Neural cell (in vitro differentiated cells): ENCODE results near the gene DPP6.

ENCODE experiments used
- EP300 ChIP-seq: fragments of 450-650 bp; conservative IDR thresholded peaks from 2 replicates; pipeline ENCODE4 v1.6.1; 2014; ENCODE audit warnings: antibody characterized with exemption, mild to moderate bottlenecking, moderate library complexity; ENCODE audit not compliant: poor library complexity, severe bottlenecking
- EZH2 ChIP-seq: fragments of 200-600, 300-800 bp; shearing (Covaris generic), sonication (generic); IDR thresholded peaks from 2 replicates; pipeline ENCODE4 v1.6.1; 2014; ENCODE audit warnings: antibody characterized with exemption, low read length, borderline replicate concordance, mild to moderate bottlenecking; ENCODE audit not compliant: insufficient read depth, poor library complexity, severe bottlenecking
- MXI1 ChIP-seq: fragments of 450-650 bp; conservative IDR thresholded peaks from 2 replicates; pipeline ENCODE4 v1.6.1; 2014; ENCODE audit warnings: antibody characterized with exemption, mild to moderate bottlenecking; ENCODE audit not compliant: poor library complexity, severe bottlenecking
- POLR2AphosphoS5 ChIP-seq: IDR thresholded peaks from 2 replicates; pipeline ENCODE4 v1.6.1; 2012
- RAD21 ChIP-seq: fragments of 450-650 bp; conservative IDR thresholded peaks from 2 replicates; pipeline ENCODE4 v1.6.1; 2014; ENCODE audit warnings: antibody characterized with exemption, mild to moderate bottlenecking, moderate library complexity
- SMC3 ChIP-seq: fragments of 450-650 bp; conservative IDR thresholded peaks from 2 replicates; pipeline ENCODE4 v1.6.1; 2014; ENCODE audit warnings: antibody characterized with exemption, mild to moderate bottlenecking, moderate library complexity; ENCODE audit not compliant: poor library complexity
- TF ChIP-seq, protein P1 (sequence below): fragments of 450-650 bp; IDR thresholded peaks from 2 replicates; pipeline ENCODE4 v1.5.1; 2014; ENCODE audit warnings: antibody characterized with exemption, mild to moderate bottlenecking, moderate library complexity; ENCODE audit not compliant: poor library complexity, severe bottlenecking
- TF ChIP-seq, protein P2 (sequence below): IDR thresholded peaks from 2 replicates; pipeline ENCODE4 v1.6.1; 2012; ENCODE audit warnings: borderline replicate concordance

DNA sequence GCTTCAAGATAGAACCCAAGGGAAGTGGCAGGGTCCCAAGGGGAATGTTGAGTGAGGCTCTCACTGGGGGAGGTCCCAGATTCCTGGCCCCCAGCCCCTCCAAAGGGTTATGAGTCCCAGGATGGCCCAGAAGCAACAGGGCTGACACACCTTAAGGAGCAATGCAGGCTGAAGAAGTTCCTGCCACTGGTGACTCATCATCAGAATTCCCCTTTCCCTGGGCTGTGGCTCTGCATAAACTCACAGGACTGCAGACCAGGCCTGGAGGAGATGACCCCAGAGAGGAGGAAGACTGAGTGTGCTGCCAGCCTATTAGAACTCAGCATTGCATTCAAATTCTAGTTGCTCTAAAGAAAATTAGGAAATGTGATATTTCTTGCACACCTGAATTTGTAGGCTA, 126.7 kb downstream of the DPP6 start:
- TF ChIP-seq SMC3 = no peak
- TF ChIP-seq, protein P1, sequence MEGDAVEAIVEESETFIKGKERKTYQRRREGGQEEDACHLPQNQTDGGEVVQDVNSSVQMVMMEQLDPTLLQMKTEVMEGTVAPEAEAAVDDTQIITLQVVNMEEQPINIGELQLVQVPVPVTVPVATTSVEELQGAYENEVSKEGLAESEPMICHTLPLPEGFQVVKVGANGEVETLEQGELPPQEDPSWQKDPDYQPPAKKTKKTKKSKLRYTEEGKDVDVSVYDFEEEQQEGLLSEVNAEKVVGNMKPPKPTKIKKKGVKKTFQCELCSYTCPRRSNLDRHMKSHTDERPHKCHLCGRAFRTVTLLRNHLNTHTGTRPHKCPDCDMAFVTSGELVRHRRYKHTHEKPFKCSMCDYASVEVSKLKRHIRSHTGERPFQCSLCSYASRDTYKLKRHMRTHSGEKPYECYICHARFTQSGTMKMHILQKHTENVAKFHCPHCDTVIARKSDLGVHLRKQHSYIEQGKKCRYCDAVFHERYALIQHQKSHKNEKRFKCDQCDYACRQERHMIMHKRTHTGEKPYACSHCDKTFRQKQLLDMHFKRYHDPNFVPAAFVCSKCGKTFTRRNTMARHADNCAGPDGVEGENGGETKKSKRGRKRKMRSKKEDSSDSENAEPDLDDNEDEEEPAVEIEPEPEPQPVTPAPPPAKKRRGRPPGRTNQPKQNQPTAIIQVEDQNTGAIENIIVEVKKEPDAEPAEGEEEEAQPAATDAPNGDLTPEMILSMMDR = no peak
- TF ChIP-seq MXI1 = no peak
- no peak for TF ChIP-seq POLR2AphosphoS5
- no peak for TF ChIP-seq RAD21
- no peak for TF ChIP-seq EZH2
- TF ChIP-seq, protein P2, sequence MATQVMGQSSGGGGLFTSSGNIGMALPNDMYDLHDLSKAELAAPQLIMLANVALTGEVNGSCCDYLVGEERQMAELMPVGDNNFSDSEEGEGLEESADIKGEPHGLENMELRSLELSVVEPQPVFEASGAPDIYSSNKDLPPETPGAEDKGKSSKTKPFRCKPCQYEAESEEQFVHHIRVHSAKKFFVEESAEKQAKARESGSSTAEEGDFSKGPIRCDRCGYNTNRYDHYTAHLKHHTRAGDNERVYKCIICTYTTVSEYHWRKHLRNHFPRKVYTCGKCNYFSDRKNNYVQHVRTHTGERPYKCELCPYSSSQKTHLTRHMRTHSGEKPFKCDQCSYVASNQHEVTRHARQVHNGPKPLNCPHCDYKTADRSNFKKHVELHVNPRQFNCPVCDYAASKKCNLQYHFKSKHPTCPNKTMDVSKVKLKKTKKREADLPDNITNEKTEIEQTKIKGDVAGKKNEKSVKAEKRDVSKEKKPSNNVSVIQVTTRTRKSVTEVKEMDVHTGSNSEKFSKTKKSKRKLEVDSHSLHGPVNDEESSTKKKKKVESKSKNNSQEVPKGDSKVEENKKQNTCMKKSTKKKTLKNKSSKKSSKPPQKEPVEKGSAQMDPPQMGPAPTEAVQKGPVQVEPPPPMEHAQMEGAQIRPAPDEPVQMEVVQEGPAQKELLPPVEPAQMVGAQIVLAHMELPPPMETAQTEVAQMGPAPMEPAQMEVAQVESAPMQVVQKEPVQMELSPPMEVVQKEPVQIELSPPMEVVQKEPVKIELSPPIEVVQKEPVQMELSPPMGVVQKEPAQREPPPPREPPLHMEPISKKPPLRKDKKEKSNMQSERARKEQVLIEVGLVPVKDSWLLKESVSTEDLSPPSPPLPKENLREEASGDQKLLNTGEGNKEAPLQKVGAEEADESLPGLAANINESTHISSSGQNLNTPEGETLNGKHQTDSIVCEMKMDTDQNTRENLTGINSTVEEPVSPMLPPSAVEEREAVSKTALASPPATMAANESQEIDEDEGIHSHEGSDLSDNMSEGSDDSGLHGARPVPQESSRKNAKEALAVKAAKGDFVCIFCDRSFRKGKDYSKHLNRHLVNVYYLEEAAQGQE = no peak
- TF ChIP-seq EP300 = no peak
